GM03348 (cell line): ENCODE results near the gene RAET1G.
"Not testable (repeated sequence)": the region's sequence is repeated elsewhere in the genome, so short reads cannot be mapped to it uniquely, and the experiment has no call there.

ENCODE experiments used
- DNase-seq: peaks from one replicate; pipeline ENCODE4 v3.0.0; 2012; ENCODE audit warnings: low spot score

RAET1G gene, protein sequence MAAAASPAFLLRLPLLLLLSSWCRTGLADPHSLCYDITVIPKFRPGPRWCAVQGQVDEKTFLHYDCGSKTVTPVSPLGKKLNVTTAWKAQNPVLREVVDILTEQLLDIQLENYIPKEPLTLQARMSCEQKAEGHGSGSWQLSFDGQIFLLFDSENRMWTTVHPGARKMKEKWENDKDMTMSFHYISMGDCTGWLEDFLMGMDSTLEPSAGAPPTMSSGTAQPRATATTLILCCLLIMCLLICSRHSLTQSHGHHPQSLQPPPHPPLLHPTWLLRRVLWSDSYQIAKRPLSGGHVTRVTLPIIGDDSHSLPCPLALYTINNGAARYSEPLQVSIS

DNA sequence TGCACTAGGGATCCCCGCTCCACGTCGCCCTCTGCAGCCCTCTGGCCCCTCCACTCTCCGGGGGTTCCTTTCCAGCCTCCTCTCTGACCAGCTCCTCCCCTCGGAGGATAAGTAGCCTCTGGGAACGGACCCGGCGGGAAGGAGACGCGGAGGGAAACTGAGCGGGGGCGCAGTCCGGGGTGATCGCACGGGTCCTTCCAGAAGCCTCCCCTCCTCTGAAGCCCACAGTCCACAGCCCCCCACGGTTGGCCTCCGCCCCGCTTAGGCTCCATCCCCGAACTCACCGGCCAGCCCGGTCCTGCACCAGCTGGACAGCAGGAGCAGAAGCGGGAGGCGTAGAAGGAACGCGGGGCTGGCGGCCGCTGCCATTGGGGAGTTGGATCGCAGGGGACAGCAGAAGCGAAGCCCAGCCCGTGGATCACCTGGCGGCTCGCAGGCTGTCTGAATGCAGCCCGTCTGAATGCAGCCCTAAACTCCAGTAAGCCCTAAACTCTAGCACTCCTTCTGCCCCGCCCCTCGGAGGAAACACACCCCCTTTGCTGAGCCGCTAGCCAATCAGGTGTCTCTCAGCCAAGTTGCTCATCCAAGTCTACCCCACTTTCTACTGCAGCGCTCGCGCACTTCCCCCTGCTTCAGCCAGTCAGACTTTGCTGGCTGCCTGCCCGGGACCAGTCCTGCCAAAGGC, at the start of gene RAET1G:
TSS of gene RAET1G (minus strand) at position 480 of the 685 bp plus-strand sequence. CDS start at position 369, 111 bp downstream.
- DNase-seq, result peak; percentile 97

DNA sequence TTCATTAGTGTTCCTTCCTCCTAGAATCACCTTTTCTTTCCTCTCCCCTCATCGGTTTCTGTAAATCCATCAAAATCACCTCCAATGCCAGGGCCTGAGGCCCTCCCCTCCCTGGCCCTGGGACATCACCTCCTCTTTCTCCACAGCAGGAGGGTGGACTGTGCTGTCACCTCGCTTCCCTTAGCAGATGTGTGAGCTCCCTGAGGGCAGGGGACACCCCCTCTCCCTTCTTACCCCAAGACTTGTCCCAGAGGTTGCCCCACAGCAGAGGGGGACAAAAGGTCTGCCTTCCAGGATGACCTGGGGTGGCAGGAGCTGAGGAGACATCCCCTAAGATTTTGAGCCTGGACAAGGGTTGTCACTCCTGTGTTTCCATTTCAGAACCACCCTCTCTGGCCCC, 46.7 kb upstream of the RAET1G start:
- DNase-seq, result no peak

DNA sequence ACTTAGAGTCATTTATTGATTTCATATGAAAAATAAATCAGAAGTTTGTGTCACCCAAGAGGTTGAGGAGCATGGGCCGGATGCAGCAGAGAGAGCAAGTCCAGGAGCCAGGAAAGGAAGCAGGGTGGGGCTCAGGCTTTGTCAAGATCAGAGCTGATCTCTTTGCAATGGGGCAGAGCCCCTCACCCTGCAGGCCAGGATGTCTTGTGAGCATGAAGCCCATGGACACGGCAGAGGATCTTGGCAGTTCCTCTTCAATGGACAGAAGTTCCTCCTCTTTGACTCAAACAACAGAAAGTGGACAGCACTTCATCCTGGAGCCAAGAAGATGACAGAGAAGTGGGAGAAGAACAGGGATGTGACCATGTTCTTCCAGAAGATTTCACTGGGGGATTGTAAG, 46.0 kb upstream of the RAET1G start:
- not testable (repeated sequence) for DNase-seq

DNA sequence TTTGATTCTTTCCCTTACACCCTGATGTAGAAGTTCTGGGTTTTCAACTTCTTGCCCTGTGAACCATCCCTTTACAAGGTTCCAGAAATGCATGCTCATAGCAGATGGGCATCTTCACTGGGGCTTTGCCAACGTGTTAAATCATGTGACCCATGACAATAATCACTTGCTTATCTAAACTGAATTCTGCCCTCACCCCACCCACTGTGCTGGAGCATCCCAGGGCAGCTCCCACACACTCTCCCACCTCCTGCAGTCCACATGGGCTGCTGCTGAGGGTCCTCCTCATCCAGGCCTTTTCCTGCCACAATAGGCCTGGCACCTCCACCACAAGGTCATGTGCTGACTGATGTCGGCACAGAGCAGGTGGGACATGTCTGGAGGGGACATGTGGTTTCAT, 45.1 kb upstream of the RAET1G start:
- DNase-seq, result not testable (repeated sequence)

DNA sequence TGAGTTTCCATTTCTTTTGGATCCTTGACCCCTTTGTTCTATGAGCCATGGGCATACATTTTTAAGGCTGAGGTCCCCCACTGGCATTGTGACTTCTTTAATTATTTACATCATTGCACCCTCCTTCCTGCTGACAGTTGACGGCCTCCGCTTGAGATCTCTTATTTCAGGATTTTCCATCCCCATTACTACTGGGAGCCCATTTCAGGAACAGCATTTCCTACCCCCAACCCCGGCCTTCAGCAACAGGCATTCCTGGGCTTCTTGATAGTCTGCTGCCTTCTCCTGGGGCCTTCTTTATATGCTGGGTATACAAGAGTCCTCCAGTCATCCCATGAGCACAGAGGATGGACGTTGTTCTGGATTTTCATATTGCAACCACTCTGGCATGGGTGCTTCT, 44.7 kb upstream of the RAET1G start:
- no peak for DNase-seq

DNA sequence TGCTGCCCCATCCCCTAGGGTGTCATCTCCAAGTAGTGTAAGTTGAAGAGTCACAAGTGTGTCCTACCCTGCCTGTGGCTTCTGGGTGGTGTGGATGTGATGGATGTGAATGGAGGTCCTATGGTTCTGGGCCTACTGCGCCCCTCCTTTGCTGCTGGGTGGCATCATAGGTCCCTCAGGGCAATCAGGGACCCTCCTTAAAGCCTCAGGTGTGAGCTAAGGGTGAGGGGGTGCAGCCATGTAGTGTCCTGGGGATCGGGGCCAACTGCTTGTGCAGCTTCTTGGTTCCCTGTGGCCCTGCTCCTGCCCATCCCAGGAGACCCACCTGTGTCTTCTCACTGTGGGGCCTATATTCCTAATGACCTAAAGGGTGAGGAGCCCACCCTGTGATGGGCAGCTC, 43.4 kb upstream of the RAET1G start:
- not testable (repeated sequence) for DNase-seq

DNA sequence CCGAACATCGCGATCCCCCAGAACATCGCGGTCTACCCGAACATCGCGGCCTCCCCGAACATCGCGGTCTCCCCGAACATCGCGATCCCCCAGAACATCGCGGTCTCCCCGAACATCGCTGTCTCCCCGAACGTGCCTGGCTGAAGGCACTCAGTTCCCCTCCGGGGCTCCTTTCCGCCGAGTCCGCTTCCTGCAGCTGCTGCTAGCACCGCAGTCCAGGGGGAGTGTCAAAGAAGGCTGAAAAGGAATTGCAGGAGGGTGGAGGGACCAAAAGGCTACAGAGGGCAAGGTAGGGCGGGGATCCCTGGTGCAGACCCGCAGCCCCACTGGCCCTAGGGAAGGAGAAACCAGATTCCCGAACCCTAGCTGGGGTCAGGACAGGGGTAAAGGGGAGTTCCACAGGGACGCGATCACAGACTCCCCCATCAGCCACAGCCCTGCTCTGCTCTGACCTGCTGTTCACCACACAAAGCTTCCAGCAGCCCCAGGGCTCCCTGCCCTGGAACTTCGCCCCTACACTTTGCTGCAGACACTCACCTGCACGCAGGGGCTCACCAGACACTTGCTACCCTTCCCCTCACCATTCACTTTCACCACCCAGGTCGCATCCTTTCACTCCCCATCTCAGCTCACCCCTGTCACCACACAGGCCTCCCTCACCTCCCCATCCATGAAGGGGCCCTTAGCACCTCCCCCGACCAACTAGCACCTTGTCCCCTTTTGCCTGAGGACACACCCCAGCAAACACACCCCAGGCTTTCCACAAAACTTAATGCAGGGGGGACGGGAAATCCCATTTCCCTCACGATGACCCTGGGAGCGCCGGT, 42.5 kb upstream of the RAET1G start:
- DNase-seq, result peak; percentile 45

DNA sequence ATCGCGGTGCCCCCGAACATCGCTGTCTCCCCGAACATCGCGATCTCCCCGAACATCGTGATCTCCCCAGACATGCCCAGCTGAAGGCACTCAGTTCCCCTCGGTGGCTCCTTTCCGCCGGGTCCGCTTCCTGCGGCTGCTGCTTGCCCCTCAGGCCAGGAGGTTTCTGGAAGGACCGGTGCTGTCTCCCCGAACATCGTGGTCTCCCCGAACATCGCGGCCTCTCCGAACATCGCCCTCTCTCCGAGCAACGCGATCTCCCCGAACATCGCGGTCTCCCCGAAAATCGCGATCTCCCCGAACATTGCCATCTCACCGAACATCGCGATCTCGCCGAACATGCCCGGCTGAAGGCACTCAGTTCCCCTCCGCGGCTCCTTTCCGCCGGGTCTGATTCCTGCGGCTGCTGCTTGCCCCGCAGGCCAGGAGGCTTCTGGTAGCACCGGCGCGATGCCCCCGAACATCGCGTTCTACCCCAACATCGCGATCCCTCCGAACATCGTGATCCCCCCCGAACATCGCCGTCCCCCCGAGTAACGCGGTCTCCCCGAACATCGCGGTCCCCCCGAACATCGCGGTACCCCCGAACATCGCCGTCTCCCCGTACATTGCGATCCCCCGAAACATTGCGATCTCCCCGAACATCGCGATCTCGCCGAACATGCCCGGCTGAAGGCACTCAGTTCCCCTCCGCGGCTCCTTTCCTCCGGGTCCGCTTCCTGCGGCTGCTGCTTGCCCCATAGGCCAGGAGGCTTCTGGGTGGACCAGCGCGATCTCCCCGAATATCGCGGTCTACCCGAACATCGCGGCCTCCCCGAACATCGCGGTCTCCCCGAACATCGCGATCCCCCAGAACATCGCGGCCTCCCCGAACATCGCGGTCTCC, 41.6 kb upstream of the RAET1G start:
- peak; percentile 61 for DNase-seq

DNA sequence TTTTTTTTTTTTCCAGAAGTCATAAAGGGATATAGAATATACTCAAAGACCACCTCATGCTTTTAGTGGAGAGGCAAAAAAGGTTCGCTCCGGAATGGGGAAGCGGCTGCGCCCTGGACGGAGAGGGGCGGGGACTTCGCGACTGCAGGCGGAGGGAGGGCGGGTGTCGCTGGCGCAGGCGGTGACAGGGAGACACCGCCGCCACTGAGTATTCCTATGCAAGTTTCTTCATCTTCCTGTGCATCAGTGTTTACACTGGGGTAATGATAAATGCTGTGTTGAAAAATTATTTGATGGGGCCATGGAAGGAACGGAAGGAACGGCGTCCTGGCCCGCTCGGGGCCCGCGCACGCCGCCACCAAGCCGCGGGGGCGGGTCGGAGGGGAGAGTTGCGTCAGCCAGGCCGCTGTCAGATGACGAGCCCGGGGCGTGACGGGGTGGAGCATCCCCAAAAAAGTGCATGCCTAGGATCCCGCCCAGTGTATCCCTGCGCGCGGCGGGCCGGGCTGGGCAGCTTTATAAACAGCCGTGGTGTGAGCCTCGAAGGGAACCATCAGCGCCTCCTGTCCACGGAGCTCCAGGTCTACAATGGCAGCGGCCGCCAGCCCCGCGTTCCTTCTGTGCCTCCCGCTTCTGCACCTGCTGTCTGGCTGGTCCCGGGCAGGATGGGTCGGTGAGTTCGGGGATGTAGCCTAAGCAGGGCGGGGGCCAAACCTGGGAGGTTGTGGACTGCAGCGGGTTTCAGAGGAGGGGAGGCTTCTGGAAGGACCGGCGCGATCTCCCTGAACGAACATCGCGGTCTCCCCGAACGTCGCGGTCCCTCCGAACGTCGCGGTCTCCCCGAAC, 40.8 kb upstream of the RAET1G start, which contains the start of gene ULBP1:
TSS of gene ULBP1 (plus strand) at position 482 of the 846 bp plus-strand sequence. CDS start at position 589, 107 bp downstream.
- DNase-seq, result peak; percentile 96

DNA sequence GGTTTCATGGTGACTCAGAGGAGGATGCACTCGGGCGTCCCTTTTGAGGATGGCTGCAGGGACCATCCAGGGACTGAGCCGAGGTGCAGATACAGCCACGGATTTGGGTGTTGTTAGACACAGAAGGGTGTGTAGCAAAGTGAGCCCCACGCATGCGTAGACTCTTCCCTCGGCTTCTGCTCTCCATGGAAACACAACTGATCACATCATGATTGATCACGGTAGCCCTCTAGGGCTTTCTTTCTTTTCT, 40.2 kb upstream of the RAET1G start:
- peak; percentile 72 for DNase-seq

DNA sequence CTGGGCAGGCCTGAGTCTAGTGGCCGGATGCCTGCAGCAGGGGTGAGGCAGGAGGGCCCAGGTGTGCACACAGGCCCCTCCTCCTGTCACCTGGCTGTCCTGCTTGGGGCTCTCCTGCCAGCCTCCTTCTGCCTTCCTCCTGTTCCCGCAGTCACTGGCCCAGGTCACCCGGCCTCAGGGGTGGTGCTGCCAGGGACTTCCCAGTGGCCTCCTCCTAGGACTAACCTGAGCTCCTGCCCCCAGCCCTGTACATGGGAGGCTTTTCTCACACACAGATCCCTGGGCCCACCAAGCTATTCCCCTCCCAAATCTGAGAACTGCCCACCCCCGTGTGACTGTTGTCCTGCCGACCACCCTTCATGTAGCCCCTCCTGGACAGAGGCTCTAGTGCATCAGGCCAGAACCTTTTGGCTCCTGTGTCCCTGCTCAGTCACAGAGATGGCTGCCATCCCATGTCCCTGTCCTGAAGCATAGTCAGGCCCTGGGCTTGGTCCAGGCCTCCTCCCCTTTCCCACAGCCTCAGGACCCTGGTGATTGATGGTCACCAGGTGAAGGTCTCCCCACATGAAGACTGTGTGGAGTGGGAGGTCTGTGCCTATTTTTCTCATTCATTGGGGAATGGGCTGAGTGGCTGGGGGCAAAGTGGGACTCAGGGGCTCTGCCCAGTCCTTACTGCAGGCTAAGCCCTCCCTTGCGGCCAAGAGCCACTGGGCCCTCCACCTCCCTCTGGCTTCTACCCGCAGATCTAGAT, 39.7 kb upstream of the RAET1G start:
- DNase-seq, result no peak

DNA sequence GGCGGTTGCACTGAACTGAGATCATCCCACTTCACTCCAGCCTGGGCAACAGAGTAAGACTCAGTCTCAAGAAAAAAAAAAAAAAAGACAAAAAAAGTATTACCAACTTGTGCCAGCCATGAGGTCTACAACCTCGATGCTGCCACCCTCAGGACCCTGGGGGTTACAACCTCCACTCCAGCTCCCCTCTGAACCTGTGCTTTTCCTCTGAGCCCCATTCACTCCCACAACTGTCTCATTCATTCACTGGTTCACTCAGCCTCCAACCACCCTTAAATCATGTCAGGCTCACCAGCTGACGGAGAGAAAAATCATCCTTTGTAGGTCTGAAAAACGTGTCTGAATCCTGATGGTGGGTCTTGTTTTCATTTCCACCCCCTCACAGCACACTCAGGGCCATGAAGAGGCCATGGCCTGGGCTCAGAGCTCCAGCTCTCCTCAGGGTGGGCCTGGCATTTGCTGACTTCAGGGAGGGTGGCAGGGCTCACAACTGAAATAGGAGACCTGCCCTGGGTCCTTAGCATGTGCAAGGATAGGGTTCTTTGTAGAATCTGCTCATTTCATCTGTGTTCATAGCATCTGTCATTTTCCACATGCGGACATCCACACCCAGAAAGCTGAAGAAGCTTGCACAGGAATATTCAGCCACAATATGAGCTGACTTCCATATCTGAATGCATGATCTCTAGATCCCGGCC, 39.0 kb upstream of the RAET1G start:
- peak; percentile 20 for DNase-seq

DNA sequence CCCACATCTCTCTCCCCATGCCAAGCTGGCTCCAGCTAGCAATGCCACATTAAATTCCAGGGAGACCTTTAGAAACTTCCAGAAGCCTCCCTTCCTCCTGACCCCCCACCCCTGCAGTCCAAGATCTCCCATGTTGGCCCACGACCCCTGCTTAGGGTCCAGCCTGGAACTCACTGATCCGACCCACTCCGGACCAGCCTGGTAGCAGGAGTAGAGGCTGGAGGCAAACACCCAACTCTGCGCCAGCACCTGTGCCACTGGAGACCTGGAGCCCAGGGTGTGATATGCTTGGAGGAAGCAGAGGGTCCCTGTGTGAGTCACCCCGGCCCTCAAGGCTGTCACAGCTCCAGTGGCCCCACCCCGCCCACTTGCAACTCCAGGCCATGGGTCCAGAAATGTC, 37.6 kb upstream of the RAET1G start:
- DNase-seq, result no peak

DNA sequence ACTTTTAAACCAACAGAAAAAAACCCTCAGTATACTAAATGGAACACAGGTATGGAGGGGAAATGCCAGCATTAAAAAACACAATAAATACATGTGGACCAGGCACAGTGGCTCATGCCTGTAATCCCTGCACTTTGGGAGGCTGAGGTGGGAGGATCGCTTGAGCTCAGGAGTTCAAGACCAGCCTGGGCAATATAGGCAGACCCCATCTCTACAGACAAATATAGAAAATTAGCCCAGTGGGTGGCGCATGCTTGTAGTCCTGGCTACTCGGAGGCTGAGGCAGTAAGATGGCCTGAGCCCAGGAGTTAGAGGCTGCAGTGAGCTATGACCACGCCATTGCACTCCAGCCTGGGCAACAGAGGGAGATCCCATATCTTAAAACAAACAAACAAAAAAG, 36.9 kb upstream of the RAET1G start:
- DNase-seq, result not testable (repeated sequence)

DNA sequence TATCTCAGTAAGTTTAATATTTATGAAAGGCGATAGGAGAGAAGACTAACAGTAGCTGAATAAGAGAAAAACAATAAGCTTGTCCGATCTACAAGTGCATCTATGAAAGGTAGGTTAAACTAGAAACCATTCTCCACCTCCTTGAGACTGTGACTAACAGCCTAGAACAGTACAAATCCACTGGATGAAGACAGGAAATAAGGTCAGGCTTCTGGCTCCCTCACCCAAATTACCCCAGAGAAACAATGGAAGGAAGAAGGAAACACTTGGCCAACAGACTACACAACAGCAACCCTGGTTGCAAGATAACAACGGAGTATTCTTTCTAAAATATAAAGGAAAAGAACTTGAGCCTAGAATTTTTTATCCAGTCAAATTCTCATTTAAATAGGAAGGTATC, 35.2 kb upstream of the RAET1G start:
- DNase-seq, result not testable (repeated sequence)

DNA sequence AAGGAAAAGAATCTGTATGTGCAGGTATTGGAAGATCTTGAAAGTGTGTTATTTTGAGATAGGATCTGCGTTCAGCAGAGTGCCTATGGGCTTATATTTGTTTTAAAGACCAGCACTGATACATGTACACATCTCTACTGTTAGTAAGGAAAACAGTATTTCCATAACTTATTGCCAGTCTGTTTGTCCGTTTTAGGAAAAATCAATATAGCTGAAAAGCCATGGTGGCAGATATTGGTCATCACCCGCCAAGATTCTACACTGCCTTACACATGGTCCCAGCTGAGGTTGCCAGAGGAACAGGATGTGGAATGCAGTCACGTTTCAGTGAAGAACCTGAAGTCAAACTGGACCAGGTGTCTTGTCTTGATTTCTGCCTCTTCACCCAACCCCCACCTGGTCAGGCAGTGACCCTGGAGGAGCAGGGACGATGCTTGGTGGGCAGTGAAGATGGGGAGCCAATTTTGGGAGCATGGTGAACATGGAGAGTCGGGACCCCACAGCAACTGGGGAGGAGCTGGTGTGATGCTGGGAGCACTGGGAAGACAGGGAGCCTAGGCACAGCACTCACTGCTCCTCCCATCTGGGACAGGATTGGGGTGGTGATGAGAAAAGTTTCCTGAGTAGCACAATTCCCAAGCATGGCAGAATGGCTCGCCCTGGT, 32.9 kb upstream of the RAET1G start:
- DNase-seq, result not testable (repeated sequence)

DNA sequence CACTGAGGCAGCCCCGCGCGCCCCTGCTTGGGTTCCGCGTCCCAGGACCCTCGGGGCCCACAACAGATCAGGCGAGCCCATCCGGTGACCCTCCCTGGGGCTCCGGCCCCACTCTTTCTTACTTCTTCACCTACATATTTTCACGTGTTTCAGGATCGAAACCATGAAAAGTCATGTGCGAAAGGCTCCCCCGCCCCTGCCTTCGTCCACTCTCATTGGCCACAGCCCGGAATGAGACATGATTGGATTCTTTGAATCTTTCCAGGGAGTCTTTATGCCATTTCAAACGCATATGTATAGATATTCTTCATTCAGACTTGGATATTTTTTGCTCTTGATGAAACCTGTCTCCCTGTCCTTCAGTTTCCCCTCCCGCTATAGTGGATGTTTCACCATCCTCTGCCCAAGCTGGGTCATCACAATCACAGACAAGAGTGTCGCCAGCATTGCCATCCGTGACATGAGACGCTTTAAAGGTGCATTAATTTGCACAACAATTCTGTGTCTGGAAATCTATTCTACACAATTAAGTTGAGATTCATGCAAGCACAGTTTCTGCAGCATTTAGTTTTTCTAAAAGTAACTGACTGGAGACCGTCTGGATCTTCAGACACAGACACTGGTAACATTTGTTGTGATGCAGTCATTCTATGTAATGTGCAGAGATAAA, 32.2 kb upstream of the RAET1G start:
- not testable (repeated sequence) for DNase-seq

DNA sequence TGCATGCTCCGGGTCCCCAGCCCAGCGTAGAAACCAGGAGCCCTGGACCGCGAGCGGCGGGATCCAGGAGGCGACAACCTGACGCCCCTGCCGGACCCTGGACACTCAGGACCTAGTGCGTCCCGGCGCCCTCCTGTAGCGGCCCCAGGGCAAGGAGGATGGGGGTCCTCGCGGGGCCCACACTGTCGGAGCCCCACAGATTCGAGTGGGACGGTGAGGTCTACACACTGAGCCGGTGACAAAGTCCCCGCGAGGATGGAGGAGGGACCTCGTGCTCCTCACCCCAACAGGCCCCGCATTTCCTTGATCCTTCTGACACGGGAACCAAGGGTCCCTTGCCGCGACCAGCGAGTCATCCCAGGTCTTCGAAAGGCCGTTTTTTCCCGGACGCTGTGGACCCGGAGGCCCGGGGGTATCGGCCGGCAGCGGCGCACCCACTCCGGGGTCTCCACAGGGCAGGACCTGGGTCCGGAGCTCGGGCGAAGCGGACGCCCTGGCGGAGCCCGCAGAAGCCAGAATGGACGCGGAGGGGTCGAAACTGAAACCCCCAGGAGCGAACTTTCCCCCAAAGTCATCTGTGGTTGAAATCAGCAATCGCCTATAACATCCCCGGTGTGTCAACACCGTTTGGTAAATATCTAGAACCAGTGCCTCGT, 31.5 kb upstream of the RAET1G start:
- DNase-seq, result not testable (repeated sequence)
